SK-N-SH treated with all-trans-retinoic acid at 6 μM for 48 hours (cell line): ENCODE measurements around the gene ALOX12.
A peak's percentile ranks its signal among the peaks of the same experiment; 100 is the strongest.
"Not testable (repeated sequence)": the region's sequence is repeated elsewhere in the genome, so short reads cannot be mapped to it uniquely, and the experiment has no call there.

ENCODE experiments used
- ATAC-seq: fragments of 200-7000 bp; cut with Tn5 transposase; 3 replicates; pipeline ENCODE4 v1.9.1; 2020; ENCODE audit warnings: mild to moderate bottlenecking, moderate library complexity
- ARNTL ChIP-seq: fragments of 450-650 bp; formaldehyde crosslinking; IDR thresholded peaks from 2 replicates; pipeline ENCODE4 v1.5.0; 2020; ENCODE audit warnings: low read depth, mild to moderate bottlenecking, moderate library complexity, borderline replicate concordance
- BACH2 ChIP-seq: fragments of 250-450 bp; sonication (Bioruptor Pico); IDR thresholded peaks from 2 replicates; pipeline ENCODE4 v1.9.0; 2021; ENCODE audit warnings: mild to moderate bottlenecking, borderline replicate concordance
- CSDC2 ChIP-seq: fragments of 250-450 bp; sonication (Bioruptor Pico); IDR thresholded peaks from 2 replicates; pipeline ENCODE4 v1.5.0; 2020; ENCODE audit warnings: mild to moderate bottlenecking, moderate library complexity
- CSRNP3 ChIP-seq: fragments of 250-450 bp; sonication (Bioruptor Pico); IDR thresholded peaks from 2 replicates; pipeline ENCODE4 v1.5.1; 2021; ENCODE audit warnings: mild to moderate bottlenecking, moderate library complexity
- ESRRG ChIP-seq: fragments of 250-450 bp; sonication (Bioruptor Pico); IDR thresholded peaks from 2 replicates; pipeline ENCODE4 v1.6.1; 2021; ENCODE audit warnings: mild to moderate bottlenecking
- GLIS3 ChIP-seq: fragments of 250-450 bp; sonication (Bioruptor Pico); IDR thresholded peaks from 2 replicates; pipeline ENCODE4 v1.5.0; 2020; ENCODE audit warnings: mild to moderate bottlenecking, moderate library complexity
- ISL1 ChIP-seq: fragments of 250-450 bp; sonication (Bioruptor Pico); IDR thresholded peaks from 2 replicates; pipeline ENCODE4 v2.1.2; 2022; ENCODE audit warnings: mild to moderate bottlenecking, moderate library complexity
- OSR1 ChIP-seq: fragments of 250-450 bp; sonication (Bioruptor Pico); IDR thresholded peaks from 2 replicates; pipeline ENCODE4 v1.8.0; 2022; ENCODE audit warnings: moderate library complexity, mild to moderate bottlenecking, inconsistent platforms
- PPARA ChIP-seq: fragments of 250-450 bp; sonication (Bioruptor Pico); IDR thresholded peaks from 2 replicates; pipeline ENCODE4 v1.5.0; 2020; ENCODE audit warnings: mild to moderate bottlenecking, borderline replicate concordance
- RARB ChIP-seq: fragments of 250-450 bp; sonication (Bioruptor Pico); IDR thresholded peaks from 2 replicates; pipeline ENCODE4 v1.8.0; 2021; ENCODE audit warnings: mild to moderate bottlenecking, moderate library complexity
- SNAI2 ChIP-seq: fragments of 250-450 bp; sonication (Bioruptor Pico); IDR thresholded peaks from 2 replicates; pipeline ENCODE4 v1.5.0; 2020; ENCODE audit warnings: mild to moderate bottlenecking, moderate library complexity
- TCF4 ChIP-seq: fragments of 250-450 bp; sonication (Bioruptor Pico); IDR thresholded peaks from 2 replicates; pipeline ENCODE4 v1.8.0; 2021; ENCODE audit warnings: mild to moderate bottlenecking, moderate library complexity, borderline replicate concordance
- TOX ChIP-seq: fragments of 250-450 bp; sonication (Bioruptor Pico); IDR thresholded peaks from 2 replicates; pipeline ENCODE4 v1.8.0; 2021; ENCODE audit warnings: mild to moderate bottlenecking, moderate library complexity, borderline replicate concordance
- TSHZ2 ChIP-seq: fragments of 250-450 bp; sonication (Bioruptor Pico); IDR thresholded peaks from 2 replicates; pipeline ENCODE4 v1.5.0; 2020; ENCODE audit warnings: mild to moderate bottlenecking, moderate library complexity
- ZC3H10 ChIP-seq: fragments of 250-450 bp; sonication (Bioruptor Pico); IDR thresholded peaks from 2 replicates; pipeline ENCODE4 v1.5.1; 2021; ENCODE audit warnings: mild to moderate bottlenecking, moderate library complexity
- ZFP3 ChIP-seq: fragments of 250-450 bp; sonication (Bioruptor Pico); IDR thresholded peaks from 2 replicates; pipeline ENCODE4 v1.5.0; 2020; ENCODE audit warnings: mild to moderate bottlenecking, moderate library complexity
- ZFP30 ChIP-seq: fragments of 450-650 bp; formaldehyde crosslinking; IDR thresholded peaks from 2 replicates; pipeline ENCODE4 v1.5.0; 2022; ENCODE audit warnings: mild to moderate bottlenecking, moderate library complexity
- ZNF565 ChIP-seq: fragments of 450-650 bp; formaldehyde crosslinking; conservative IDR thresholded peaks from 2 replicates; pipeline ENCODE4 v1.5.0; 2020; ENCODE audit warnings: low read depth, mild to moderate bottlenecking, moderate library complexity
- ZNF70 ChIP-seq: fragments of 450-650 bp; formaldehyde crosslinking; IDR thresholded peaks from 2 replicates; pipeline ENCODE4 v1.5.0; 2020; ENCODE audit warnings: mild to moderate bottlenecking, moderate library complexity
- ZNF8 ChIP-seq: fragments of 450-650 bp; formaldehyde crosslinking; IDR thresholded peaks from 2 replicates; pipeline ENCODE4 v1.5.0; 2020; ENCODE audit warnings: mild to moderate bottlenecking, moderate library complexity
- TF ChIP-seq, protein P1 (sequence below): fragments of 250-450 bp; sonication (Bioruptor Pico); IDR thresholded peaks from 2 replicates; pipeline ENCODE4 v1.8.0; 2021; ENCODE audit warnings: low read depth, mild to moderate bottlenecking, moderate library complexity, borderline replicate concordance
- TF ChIP-seq, protein P2 (sequence below): fragments of 250-450 bp; sonication (Bioruptor Pico); IDR thresholded peaks from 2 replicates; pipeline ENCODE4 v1.5.1; 2020; ENCODE audit warnings: low read depth, mild to moderate bottlenecking, moderate library complexity

The ALOX12 gene

DNA sequence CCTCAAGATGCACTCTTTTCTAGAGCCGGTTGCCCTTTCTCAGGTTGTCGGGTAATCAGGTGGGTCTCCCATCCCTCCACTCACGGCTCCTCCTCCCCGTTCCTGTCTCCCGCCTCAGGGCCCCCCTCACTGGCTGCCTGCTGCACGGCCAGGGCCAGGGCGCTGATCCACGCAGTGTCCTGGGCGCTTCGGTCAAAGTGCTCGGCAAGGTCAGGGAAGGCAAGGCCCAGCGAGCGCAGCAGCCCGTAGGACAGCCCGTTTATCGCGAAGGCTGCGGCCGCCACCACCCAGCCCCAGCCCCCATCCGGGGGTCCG is 47.3 kb downstream of the ALOX12 start:
- peak; percentile 48 for ATAC-seq
- no peak for TF ChIP-seq BACH2 (CRISPR knock-in tag)
- TF ChIP-seq TCF4 (CRISPR knock-in tag): no peak
- no peak for TF ChIP-seq ISL1
- TF ChIP-seq RARB (CRISPR knock-in tag): no peak
- TF ChIP-seq, all 23 proteins: peak for 0

- peak; percentile 64 for ATAC-seq
- TF ChIP-seq ZNF565 (no peak), SNAI2 (no peak), OSR1 (CRISPR knock-in tag) (no peak), BACH2 (CRISPR knock-in tag) (no peak), PPARA (no peak)
Observed at GRCh38 chr17:7043497-7044198, 47.8 kb downstream of the ALOX12 start, which contains the start of gene SLC16A11. Gene SLC16A11 (minus strand): TSS chr17:7044092. CDS start chr17:7043513, 579 bp downstream.

GRCh38 chr17:7045492-7046126 is 49.8 kb downstream of the ALOX12 start:
- TF ChIP-seq ZNF8 (CRISPR knock-in tag) (no peak), GLIS3 (CRISPR knock-in tag) (no peak), OSR1 (CRISPR knock-in tag) (no peak), BACH2 (CRISPR knock-in tag) (no peak), PPARA (no peak), ISL1 (no peak), ZFP3 (CRISPR knock-in tag) (no peak), ZC3H10 (CRISPR knock-in tag) (no peak), CSRNP3 (CRISPR knock-in tag) (no peak), TCF4 (CRISPR knock-in tag) (no peak), ESRRG (CRISPR knock-in tag) (no peak), ZFP30 (no peak), ZNF70 (no peak), TOX (CRISPR knock-in tag) (no peak), CSDC2 (CRISPR knock-in tag) (no peak), ARNTL (CRISPR knock-in tag) (no peak)
- TF ChIP-seq, protein P1, sequence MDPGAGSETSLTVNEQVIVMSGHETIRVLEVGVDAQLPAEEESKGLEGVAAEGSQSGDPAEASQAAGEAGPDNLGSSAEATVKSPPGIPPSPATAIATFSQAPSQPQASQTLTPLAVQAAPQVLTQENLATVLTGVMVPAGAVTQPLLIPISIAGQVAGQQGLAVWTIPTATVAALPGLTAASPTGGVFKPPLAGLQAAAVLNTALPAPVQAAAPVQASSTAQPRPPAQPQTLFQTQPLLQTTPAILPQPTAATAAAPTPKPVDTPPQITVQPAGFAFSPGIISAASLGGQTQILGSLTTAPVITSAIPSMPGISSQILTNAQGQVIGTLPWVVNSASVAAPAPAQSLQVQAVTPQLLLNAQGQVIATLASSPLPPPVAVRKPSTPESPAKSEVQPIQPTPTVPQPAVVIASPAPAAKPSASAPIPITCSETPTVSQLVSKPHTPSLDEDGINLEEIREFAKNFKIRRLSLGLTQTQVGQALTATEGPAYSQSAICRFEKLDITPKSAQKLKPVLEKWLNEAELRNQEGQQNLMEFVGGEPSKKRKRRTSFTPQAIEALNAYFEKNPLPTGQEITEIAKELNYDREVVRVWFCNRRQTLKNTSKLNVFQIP (CRISPR knock-in tag): no peak
- TF ChIP-seq, protein P2, sequence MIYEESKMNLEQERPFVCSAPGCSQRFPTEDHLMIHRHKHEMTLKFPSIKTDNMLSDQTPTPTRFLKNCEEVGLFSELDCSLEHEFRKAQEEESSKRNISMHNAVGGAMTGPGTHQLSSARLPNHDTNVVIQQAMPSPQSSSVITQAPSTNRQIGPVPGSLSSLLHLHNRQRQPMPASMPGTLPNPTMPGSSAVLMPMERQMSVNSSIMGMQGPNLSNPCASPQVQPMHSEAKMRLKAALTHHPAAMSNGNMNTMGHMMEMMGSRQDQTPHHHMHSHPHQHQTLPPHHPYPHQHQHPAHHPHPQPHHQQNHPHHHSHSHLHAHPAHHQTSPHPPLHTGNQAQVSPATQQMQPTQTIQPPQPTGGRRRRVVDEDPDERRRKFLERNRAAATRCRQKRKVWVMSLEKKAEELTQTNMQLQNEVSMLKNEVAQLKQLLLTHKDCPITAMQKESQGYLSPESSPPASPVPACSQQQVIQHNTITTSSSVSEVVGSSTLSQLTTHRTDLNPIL (CRISPR knock-in tag): no peak
- TF ChIP-seq, all 23 proteins: peak for 0
- ATAC-seq: peak; percentile 75

DNA sequence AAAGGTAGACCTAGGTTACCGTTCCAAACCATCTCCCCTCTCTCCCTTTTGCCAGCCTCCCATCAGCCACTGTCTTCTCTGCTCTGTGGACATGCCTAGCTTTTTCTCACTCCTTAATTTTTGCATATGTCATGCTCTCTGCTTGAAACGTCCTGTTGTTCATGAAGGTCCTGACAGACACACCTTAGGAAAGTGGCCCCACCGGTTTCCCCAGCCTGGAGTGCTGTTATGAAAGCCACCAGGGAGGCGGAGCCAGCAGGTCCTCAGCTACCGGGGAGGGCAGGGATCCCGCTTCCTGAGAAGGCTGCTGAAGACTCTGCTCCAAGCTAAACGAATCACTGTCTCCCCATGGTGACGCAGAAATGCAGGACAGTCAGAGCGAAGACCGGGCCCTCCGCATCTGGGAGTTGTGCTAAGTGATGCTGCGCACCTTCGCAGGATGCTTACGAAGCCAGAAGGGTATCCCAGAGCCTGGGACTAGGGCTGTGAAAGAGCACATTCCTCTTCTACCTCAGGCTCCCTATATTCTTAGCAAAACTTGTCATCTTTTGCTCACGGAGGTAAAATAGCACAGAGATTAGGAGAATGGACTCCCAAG is 50.4 kb downstream of the ALOX12 start:
- peak; percentile 35 for ATAC-seq
- TF ChIP-seq TOX (CRISPR knock-in tag) (no peak), CSRNP3 (CRISPR knock-in tag) (no peak), SNAI2 (no peak), ARNTL (CRISPR knock-in tag) (no peak), ZNF70 (no peak), ZC3H10 (CRISPR knock-in tag) (no peak), TSHZ2 (no peak)
- TF ChIP-seq, protein P2 (CRISPR knock-in tag): no peak

- ATAC-seq: not testable (repeated sequence)
Observed at GRCh38 chr17:7046725-7047397, 51.0 kb downstream of the ALOX12 start.
